B cell (primary cell): ENCODE measurements around the gene RPL41. TPM values are rescaled to one million over a fixed set of nuclear protein-coding genes. Genes with fewer than 3 reads are reported as not detected.

Experiments used
- ATAC-seq: fragments of 200-7000 bp; cut with Tn5 transposase; one replicate; pipeline ENCODE4 v1.10.0; 2021; ENCODE audit warnings: low read depth, mild to moderate bottlenecking, moderate number of reproducible peaks, moderate library complexity
- CTCF ChIA-PET: fragments of 350-600 bp; sonication (Branson Sonifier 250); formaldehyde crosslinking; loops from one replicate; lab custom pipeline; 2021; ENCODE audit warnings: antibody characterized with exemption, inconsistent platforms; lab: Charles Lee
- POLR2A ChIA-PET: fragments of 350-600 bp; sonication (Branson Sonifier 250); formaldehyde crosslinking; loops from one replicate; lab custom pipeline; 2021; ENCODE audit warnings: antibody characterized with exemption; lab: Charles Lee
- DNase-seq: peaks from one replicate; pipeline ENCODE4 v3.0.0; 2013
- H2AFZ ChIP-seq: 2 replicates; pipeline ENCODE4 v1.6.1; 2012; ENCODE audit warnings: mild to moderate bottlenecking, low read depth, low read length; ENCODE audit not compliant: insufficient read depth, poor library complexity, severe bottlenecking
- H3K27ac ChIP-seq, 2 donors: 1 replicate in 1 of 2; 2 replicates in 1 of 2; pipeline ENCODE4 v1.5.1; 2012 to 2013; ENCODE audit warnings: low read length in 2 of 2, mild to moderate bottlenecking in 2 of 2, moderate library complexity in 1 of 2
- H3K27me3 ChIP-seq, 4 experiments: fragments of 200-600 bp in 1 of 4; sonication (generic) in 1 of 4; replicated peaks in 1 of 4; 1 replicate in 2 of 4; 2 replicates in 2 of 4; pipeline versions ENCODE4 v1.6.1 to v1.7.0; 2013 to 2016; ENCODE audit warnings: low read length in 3 of 4, mild to moderate bottlenecking in 2 of 4, mixed read lengths in 1 of 4, moderate library complexity in 1 of 4; ENCODE audit not compliant: insufficient read depth in 4 of 4, control insufficient read depth in 3 of 4; ENCODE audit errors: control extremely low read depth in 1 of 4
- H3K36me3 ChIP-seq, 2 experiments: replicated peaks in 1 of 2; 1 replicate in 1 of 2; 2 replicates in 1 of 2; pipeline versions ENCODE4 v1.6.1 to v1.7.1; 2013; ENCODE audit warnings: low read length in 1 of 2; ENCODE audit not compliant: insufficient read depth in 2 of 2, control insufficient read depth in 1 of 2; ENCODE audit errors: control extremely low read depth in 1 of 2, extremely low read depth in 1 of 2
- H3K4me1 ChIP-seq, 2 donors: fragments of 200-600 bp in 1 of 2; sonication (generic) in 1 of 2; 1 replicate in 1 of 2; 2 replicates in 1 of 2; pipeline versions ENCODE4 v1.5.1 to v1.6.1; 2013 to 2017; ENCODE audit warnings: low read length in 2 of 2; ENCODE audit not compliant: control insufficient read depth in 2 of 2, insufficient read depth in 2 of 2
- H3K4me2 ChIP-seq: replicated peaks from 2 replicates; pipeline ENCODE3; 2012; ENCODE audit warnings: mild to moderate bottlenecking, low read depth, low read length; ENCODE audit not compliant: poor library complexity, severe bottlenecking
- H3K4me3 ChIP-seq, 5 experiments: fragments of 200-600 bp in 1 of 5; sonication (generic) in 1 of 5; 1 replicate in 3 of 5; 2 replicates in 2 of 5; pipeline versions ENCODE4 v1.5.1 to v1.7.0; 2011 to 2016; ENCODE audit warnings: low read length in 4 of 5, mild to moderate bottlenecking in 4 of 5, low read depth in 2 of 5, control low read depth in 1 of 5, moderate library complexity in 1 of 5; ENCODE audit not compliant: insufficient read depth in 1 of 5; ENCODE audit errors: control extremely low read depth in 1 of 5, extremely low read depth in 1 of 5
- H3K79me2 ChIP-seq: fragments of 200-600 bp; sonication (generic); one replicate; pipeline ENCODE4 v1.6.0; 2016; ENCODE audit warnings: low read length; ENCODE audit not compliant: control insufficient read depth, insufficient read depth
- H3K9ac ChIP-seq: fragments of 200-600 bp; sonication (generic); 2 replicates; pipeline ENCODE4 v1.6.1; 2017; ENCODE audit warnings: mild to moderate bottlenecking, low read length, moderate library complexity
- H3K9me3 ChIP-seq, 3 donors: one replicate each; pipeline versions ENCODE4 v1.6.1 to v1.7.1; 2013; ENCODE audit warnings: low read length in 2 of 3; ENCODE audit not compliant: control insufficient read depth in 2 of 3, insufficient read depth in 1 of 3; ENCODE audit errors: control extremely low read depth in 1 of 3
- H4K20me1 ChIP-seq: 2 replicates; pipeline ENCODE4 v1.6.0; 2012; ENCODE audit warnings: mild to moderate bottlenecking, low read length; ENCODE audit not compliant: insufficient read depth, control insufficient read depth, poor library complexity, severe bottlenecking
- H3K27ac Mint-ChIP-seq: one replicate; pipeline ENCODE4 v1.8.0; 2021; ENCODE audit warnings: mixed read lengths
- H3K27me3 Mint-ChIP-seq: one replicate; pipeline ENCODE4 v1.8.0; 2021; ENCODE audit warnings: mixed read lengths
- H3K4me1 Mint-ChIP-seq: one replicate; pipeline ENCODE4 v1.8.0; 2021; ENCODE audit warnings: mixed read lengths
- H3K4me3 Mint-ChIP-seq: one replicate; pipeline ENCODE4 v1.8.0; 2021; ENCODE audit warnings: mixed read lengths
- H3K9me3 Mint-ChIP-seq: one replicate; pipeline ENCODE4 v1.8.0; 2022; ENCODE audit warnings: mixed read lengths; ENCODE audit not compliant: insufficient read depth
- EZH2 ChIP-seq: IDR thresholded peaks from 2 replicates; pipeline ENCODE4 v1.6.1; 2012; ENCODE audit warnings: borderline replicate concordance, low read depth, mild to moderate bottlenecking, moderate library complexity, low read length; ENCODE audit not compliant: insufficient read depth, poor library complexity, severe bottlenecking
- WGBS: methylation state at CpG from one replicate; pipeline ENCODE4 v1.1.5; 2013; ENCODE audit warnings: missing lambda C conversion rate; ENCODE audit not compliant: insufficient coverage; 5-methylcytosine and 5-hydroxymethylcytosine counted together
- intact Hi-C: fragments of 100-400 bp; cut with micrococcal nuclease; formaldehyde crosslinking; loops from one replicate; pipeline ENCODE4 v1.10.0; 2022
- polyA plus RNA-seq: library from polyadenylated mRNA; depleted of rRNA; stranded (reverse); fragments of >200 nt; gene quantifications from 2 replicates; pipeline ENCODE4 v1.2.3, GENCODE V29; 2012
- total RNA-seq, 2 donors: library from RNA; stranded (reverse); fragments of 120-200 nt in 1 of 2; gene quantifications; 1 replicate in 1 of 2; 2 replicates in 1 of 2; pipeline versions ENCODE4 v1.2.3 to v1.2.4, GENCODE V29; 2013 to 2022
- TF ChIP-seq, protein P1 (sequence below): fragments of 200-600 bp; IDR thresholded peaks from one replicate; pipeline ENCODE4 v1.8.0; 2022; ENCODE audit warnings: antibody characterized with exemption, mild to moderate bottlenecking

The RPL41 gene
- total and polyA plus RNA-seq, 2 donors (not counting 1 experiment from before 2014, with no cell fraction given), result 4,738 to 10,371 TPM

DNA sequence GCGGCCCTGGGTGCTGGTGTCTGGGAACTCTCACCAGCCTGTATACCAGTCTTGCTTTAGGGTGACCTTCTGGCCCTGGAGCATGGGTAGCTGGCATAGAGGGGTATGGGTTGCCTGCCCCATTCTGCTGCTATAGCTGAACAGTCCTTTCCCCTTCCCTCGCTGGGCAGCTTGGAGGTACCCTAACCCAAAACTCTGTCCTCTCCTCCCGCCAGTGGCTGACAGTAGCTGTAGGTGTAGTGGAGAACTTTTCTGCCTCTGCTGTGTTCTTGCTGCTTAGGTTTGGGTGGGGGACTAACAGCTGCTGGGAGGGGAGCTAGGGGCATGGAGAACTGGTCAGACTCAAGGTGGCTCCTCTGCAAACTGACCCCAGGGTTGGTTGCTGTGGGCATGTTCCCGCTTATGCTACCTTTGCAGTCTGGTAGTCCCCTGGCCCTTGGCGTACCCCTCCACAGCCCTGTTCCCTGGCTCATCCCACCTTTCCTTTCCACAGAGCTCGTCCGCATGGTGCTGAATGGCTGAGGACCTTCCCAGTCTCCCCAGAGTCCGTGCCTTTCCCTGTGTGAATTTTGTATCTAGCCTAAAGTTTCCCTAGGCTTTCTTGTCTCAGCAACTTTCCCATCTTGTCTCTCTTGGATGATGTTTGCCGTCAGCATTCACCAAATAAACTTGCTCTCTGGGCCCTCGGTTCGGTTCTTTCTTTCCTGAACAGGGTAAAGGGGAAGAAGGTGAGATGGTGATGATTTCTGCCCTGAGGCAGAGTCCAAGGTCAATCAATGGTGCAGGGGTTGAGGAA is 44.7 kb downstream of the RPL41 start:
- ChIA-PET CTCF (interaction anchor here (1.0 to 3.4 kb wide), 7 partner anchors 28 to 235 kb away, joined by 3 to 24 read pairs (median 4); partner anchors contain the start of genes ANKRD52, SMARCC2 and ZC3H10), POLR2A (interaction anchor here (0.6 to 1.0 kb wide), 4 partner anchors 16 to 36 kb away, joined by 3 to 7 read pairs (median 4); no protein-coding TSS in a partner anchor)
- TF ChIP-seq, protein P1, sequence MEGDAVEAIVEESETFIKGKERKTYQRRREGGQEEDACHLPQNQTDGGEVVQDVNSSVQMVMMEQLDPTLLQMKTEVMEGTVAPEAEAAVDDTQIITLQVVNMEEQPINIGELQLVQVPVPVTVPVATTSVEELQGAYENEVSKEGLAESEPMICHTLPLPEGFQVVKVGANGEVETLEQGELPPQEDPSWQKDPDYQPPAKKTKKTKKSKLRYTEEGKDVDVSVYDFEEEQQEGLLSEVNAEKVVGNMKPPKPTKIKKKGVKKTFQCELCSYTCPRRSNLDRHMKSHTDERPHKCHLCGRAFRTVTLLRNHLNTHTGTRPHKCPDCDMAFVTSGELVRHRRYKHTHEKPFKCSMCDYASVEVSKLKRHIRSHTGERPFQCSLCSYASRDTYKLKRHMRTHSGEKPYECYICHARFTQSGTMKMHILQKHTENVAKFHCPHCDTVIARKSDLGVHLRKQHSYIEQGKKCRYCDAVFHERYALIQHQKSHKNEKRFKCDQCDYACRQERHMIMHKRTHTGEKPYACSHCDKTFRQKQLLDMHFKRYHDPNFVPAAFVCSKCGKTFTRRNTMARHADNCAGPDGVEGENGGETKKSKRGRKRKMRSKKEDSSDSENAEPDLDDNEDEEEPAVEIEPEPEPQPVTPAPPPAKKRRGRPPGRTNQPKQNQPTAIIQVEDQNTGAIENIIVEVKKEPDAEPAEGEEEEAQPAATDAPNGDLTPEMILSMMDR, result no peak
- no peak for TF ChIP-seq EZH2
- Histone ChIP-seq H3K27ac (peak overlapping the region; percentile 88 to 97), H3K27me3 (no peaks in the 10 kb centered on the region), H2AFZ (no peak overlapping the region), H4K20me1 (peaks cover 14% of the 10 kb centered on the region), H3K4me3 (no peak overlapping the region), H3K4me1 (peaks cover 20 to 38% of the 10 kb centered on the region in 2 donors), H3K79me2 (peaks cover 43% of the 10 kb centered on the region), H3K9ac (no peak overlapping the region), H3K4me2 (peak overlapping the region; percentile 83), H3K36me3 (peaks cover 6 to 66% of the 10 kb centered on the region in 2 experiments), H3K9me3 (no peaks in the 10 kb centered on the region)
- DNase-seq (no peak), ATAC-seq (no peak)
- WGBS, result 93% methylated on average over 5 of the region's 11 CpGs
- peak overlapping the region; percentile 67 for H3K27ac Mint-ChIP-seq
- H3K4me3 Mint-ChIP-seq, result peak overlapping the region; percentile 96
- H3K27me3 Mint-ChIP-seq, result no peaks in the 10 kb centered on the region
- no peaks in the 10 kb centered on the region for H3K9me3 Mint-ChIP-seq
- H3K4me1 Mint-ChIP-seq, result peaks cover 36% of the 10 kb centered on the region
- intact Hi-C loops, result no loop called here
